ENCODE data around the gene GALNT7.

DNA sequence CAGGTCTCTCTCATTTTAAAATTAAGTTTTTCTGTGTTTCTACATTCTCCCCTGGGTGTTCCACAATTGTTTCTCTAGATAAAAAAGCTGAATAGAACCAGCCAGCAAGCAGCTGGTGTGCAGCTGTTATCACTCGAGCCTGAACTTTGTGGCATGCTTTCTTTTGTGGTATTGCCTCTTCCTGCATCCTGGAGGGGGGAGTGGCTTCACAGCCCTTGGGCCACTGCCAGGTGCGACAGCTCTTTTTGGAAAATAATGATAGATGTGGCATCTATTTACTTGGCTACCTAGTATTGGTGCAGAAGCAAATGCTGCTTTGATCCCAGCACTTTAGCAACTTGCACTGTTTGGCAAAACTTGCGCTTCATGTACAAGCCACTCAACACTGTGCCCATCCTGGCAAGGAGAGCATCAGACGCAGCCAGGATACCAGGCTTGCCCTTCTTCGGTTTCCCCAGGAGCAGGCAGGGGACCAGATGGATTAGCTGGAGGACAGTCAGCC is 96.1 kb downstream of the GALNT7 start:
- TF ChIP-seq, protein P1, sequence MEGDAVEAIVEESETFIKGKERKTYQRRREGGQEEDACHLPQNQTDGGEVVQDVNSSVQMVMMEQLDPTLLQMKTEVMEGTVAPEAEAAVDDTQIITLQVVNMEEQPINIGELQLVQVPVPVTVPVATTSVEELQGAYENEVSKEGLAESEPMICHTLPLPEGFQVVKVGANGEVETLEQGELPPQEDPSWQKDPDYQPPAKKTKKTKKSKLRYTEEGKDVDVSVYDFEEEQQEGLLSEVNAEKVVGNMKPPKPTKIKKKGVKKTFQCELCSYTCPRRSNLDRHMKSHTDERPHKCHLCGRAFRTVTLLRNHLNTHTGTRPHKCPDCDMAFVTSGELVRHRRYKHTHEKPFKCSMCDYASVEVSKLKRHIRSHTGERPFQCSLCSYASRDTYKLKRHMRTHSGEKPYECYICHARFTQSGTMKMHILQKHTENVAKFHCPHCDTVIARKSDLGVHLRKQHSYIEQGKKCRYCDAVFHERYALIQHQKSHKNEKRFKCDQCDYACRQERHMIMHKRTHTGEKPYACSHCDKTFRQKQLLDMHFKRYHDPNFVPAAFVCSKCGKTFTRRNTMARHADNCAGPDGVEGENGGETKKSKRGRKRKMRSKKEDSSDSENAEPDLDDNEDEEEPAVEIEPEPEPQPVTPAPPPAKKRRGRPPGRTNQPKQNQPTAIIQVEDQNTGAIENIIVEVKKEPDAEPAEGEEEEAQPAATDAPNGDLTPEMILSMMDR (tag by site-specific recombination; IDR thresholded peaks at IDR 0.05): no peak
- TF ChIP-seq, protein P2, sequence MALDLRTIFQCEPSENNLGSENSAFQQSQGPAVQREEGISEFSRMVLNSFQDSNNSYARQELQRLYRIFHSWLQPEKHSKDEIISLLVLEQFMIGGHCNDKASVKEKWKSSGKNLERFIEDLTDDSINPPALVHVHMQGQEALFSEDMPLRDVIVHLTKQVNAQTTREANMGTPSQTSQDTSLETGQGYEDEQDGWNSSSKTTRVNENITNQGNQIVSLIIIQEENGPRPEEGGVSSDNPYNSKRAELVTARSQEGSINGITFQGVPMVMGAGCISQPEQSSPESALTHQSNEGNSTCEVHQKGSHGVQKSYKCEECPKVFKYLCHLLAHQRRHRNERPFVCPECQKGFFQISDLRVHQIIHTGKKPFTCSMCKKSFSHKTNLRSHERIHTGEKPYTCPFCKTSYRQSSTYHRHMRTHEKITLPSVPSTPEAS (tag by site-specific recombination; IDR thresholded peaks at IDR 0.05): no peak
- TF ChIP-seq, protein P3, sequence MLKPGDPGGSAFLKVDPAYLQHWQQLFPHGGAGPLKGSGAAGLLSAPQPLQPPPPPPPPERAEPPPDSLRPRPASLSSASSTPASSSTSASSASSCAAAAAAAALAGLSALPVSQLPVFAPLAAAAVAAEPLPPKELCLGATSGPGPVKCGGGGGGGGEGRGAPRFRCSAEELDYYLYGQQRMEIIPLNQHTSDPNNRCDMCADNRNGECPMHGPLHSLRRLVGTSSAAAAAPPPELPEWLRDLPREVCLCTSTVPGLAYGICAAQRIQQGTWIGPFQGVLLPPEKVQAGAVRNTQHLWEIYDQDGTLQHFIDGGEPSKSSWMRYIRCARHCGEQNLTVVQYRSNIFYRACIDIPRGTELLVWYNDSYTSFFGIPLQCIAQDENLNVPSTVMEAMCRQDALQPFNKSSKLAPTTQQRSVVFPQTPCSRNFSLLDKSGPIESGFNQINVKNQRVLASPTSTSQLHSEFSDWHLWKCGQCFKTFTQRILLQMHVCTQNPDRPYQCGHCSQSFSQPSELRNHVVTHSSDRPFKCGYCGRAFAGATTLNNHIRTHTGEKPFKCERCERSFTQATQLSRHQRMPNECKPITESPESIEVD (tag by site-specific recombination; IDR thresholded peaks at IDR 0.05): peak; percentile 80
- TF ChIP-seq ZNF121 (tag by site-specific recombination; IDR thresholded peaks at IDR 0.05): no peak
- no peak for TF ChIP-seq ZNF513 (tag by site-specific recombination; IDR thresholded peaks at IDR 0.05)
- TF ChIP-seq ZNF610 (tag by site-specific recombination; IDR thresholded peaks at IDR 0.05; ENCODE audit: borderline replicate concordance): no peak
- no peak for TF ChIP-seq TCF7L2 (IDR thresholded peaks at IDR 0.05; ENCODE audit: borderline replicate concordance, low read depth, low read length)
- no peak for TF ChIP-seq ZNF670 (tag by site-specific recombination; IDR thresholded peaks at IDR 0.05; ENCODE audit: low read depth)
- TF ChIP-seq ZNF792 (tag by site-specific recombination; IDR thresholded peaks at IDR 0.05): no peak
- TF ChIP-seq ZNF302 (tag by site-specific recombination; IDR thresholded peaks at IDR 0.05; ENCODE audit: low read depth): no peak
- TF ChIP-seq MEIS1 (CRISPR knock-in tag; IDR thresholded peaks at IDR 0.05; ENCODE audit: borderline replicate concordance): no peak
- TF ChIP-seq, protein P4, sequence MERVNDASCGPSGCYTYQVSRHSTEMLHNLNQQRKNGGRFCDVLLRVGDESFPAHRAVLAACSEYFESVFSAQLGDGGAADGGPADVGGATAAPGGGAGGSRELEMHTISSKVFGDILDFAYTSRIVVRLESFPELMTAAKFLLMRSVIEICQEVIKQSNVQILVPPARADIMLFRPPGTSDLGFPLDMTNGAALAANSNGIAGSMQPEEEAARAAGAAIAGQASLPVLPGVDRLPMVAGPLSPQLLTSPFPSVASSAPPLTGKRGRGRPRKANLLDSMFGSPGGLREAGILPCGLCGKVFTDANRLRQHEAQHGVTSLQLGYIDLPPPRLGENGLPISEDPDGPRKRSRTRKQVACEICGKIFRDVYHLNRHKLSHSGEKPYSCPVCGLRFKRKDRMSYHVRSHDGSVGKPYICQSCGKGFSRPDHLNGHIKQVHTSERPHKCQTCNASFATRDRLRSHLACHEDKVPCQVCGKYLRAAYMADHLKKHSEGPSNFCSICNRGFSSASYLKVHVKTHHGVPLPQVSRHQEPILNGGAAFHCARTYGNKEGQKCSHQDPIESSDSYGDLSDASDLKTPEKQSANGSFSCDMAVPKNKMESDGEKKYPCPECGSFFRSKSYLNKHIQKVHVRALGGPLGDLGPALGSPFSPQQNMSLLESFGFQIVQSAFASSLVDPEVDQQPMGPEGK (tag by site-specific recombination; IDR thresholded peaks at IDR 0.05): no peak
- TF ChIP-seq ZNF530 (tag by site-specific recombination; IDR thresholded peaks at IDR 0.05; ENCODE audit: low read depth): no peak
- TF ChIP-seq HOXA7 (CRISPR knock-in tag; IDR thresholded peaks at IDR 0.05; ENCODE audit: borderline replicate concordance): no peak
